Measurements from ENCODE around the gene CACYBP.
"Not testable (repeated sequence)": the region's sequence is repeated elsewhere in the genome, so short reads cannot be mapped to it uniquely, and the experiment has no call there.

The CACYBP gene

GRCh38 chr1:175013445-175013844, 13.7 kb downstream of the CACYBP start:
- DNase-seq: no peak

GRCh38 chr1:175015243-175015642, 15.5 kb downstream of the CACYBP start:
- DNase-seq: no peak

- no peak for DNase-seq
Measured at GRCh38 chr1:175019524-175019923, 19.8 kb downstream of the CACYBP start.

- DNase-seq: peak; percentile 95
Measured at GRCh38 chr1:175023043-175023921, 23.5 kb downstream of the CACYBP start, which contains the start of gene MRPS14. TSS of gene MRPS14 (minus strand) at chr1:175023425. CDS start at chr1:175023408, 17 bp downstream.

GRCh38 chr1:175023922-175024242, 24.1 kb downstream of the CACYBP start:
- not testable (repeated sequence) for DNase-seq

GRCh38 chr1:175024773-175025172, 25.0 kb downstream of the CACYBP start:
- no peak for DNase-seq

GRCh38 chr1:175033953-175034352, 34.2 kb downstream of the CACYBP start:
- no peak for DNase-seq

GRCh38 chr1:175034775-175035174, 35.0 kb downstream of the CACYBP start:
- DNase-seq: no peak

- no peak for DNase-seq
Measured at GRCh38 chr1:175035865-175036264, 36.1 kb downstream of the CACYBP start.

- DNase-seq: no peak
Measured at GRCh38 chr1:175036476-175036875, 36.7 kb downstream of the CACYBP start.

- DNase-seq: no peak
Measured at GRCh38 chr1:175037416-175037815, 37.7 kb downstream of the CACYBP start.

GRCh38 chr1:175040324-175040879, 40.7 kb downstream of the CACYBP start:
- DNase-seq: no peak

- no peak for DNase-seq
Measured at GRCh38 chr1:175042650-175043049, 42.9 kb downstream of the CACYBP start.

- DNase-seq: no peak
Measured at GRCh38 chr1:175043824-175044223, 44.1 kb downstream of the CACYBP start.

GRCh38 chr1:175044591-175044990, 44.8 kb downstream of the CACYBP start:
- not testable (repeated sequence) for DNase-seq

GRCh38 chr1:175045097-175045496, 45.4 kb downstream of the CACYBP start:
- no peak for DNase-seq

- no peak for DNase-seq
Measured at GRCh38 chr1:175045519-175045918, 45.8 kb downstream of the CACYBP start.

- no peak for DNase-seq
Measured at GRCh38 chr1:175050992-175051391, 51.2 kb downstream of the CACYBP start.

GRCh38 chr1:175054736-175055135, 55.0 kb downstream of the CACYBP start:
- no peak for DNase-seq

All from DMS79 treated with DMSO at 0.1 percent for 48 hours (cell line).